Pancreas (tissue), 10 donors: ENCODE data around the gene AATK. TPM values are rescaled to one million over a fixed set of nuclear protein-coding genes. Genes with fewer than 3 reads are reported as not detected.

ENCODE experiments used
- ATAC-seq, 4 donors: fragments of 200-7000 bp; cut with Tn5 transposase; one replicate each; pipeline versions ENCODE4 v1.8.0 to v1.9.1; 2020; ENCODE audit warnings: mild to moderate bottlenecking in 4 of 4, moderate library complexity in 4 of 4
- DNase-seq, 6 donors: peaks; one replicate each; pipeline ENCODE4 v3.0.0-alpha.2; 2020
- FAIRE-seq: peaks from 2 replicates; lab custom pipeline; 2012; peaks lifted over from hg19 to GRCh38; lab: Jason Lieb, UNC
- H3K27ac ChIP-seq, 4 donors: fragments of 200-600 bp; sonication (generic); 1 replicate in 3 of 4; 2 replicates in 1 of 4; pipeline versions ENCODE4 v1.5.0 to v1.8.0; 2020
- H3K27me3 ChIP-seq, 4 donors: fragments of 200-600 bp; one replicate each; pipeline ENCODE4 v1.8.0; 2021
- H3K36me3 ChIP-seq, 3 donors: fragments of 200-600 bp; sonication (generic) in 1 of 3; one replicate each; pipeline versions ENCODE4 v1.5.0 to v1.8.0; 2020 to 2021
- H3K4me1 ChIP-seq, 3 donors: fragments of 200-600 bp; one replicate each; pipeline ENCODE4 v1.8.0; 2021
- H3K4me3 ChIP-seq, 4 donors: fragments of 200-600 bp; sonication (generic) in 2 of 4; one replicate each; pipeline versions ENCODE4 v1.5.0 to v1.8.0; 2020 to 2021
- H3K9me3 ChIP-seq, 4 donors: fragments of 200-600 bp; one replicate each; pipeline ENCODE4 v1.8.0; 2021
- CTCF ChIP-seq, 4 donors: fragments of 200-600 bp; sonication (generic) in 3 of 4; IDR thresholded peaks; one replicate each; pipeline versions ENCODE4 v1.5.0 to v1.8.0; 2021; ENCODE audit warnings: antibody characterized with exemption in 4 of 4
- WGBS, 2 donors: extraction: QIAGEN DNeasy Blood & Tissue Kit; methylation state at CpG; one replicate each; pipeline ENCODE4 v1.1.7; 2013; 5-methylcytosine and 5-hydroxymethylcytosine counted together
- intact Hi-C, 3 donors: fragments of 100-400 bp; cut with DNase I; formaldehyde crosslinking; loops; one replicate each; pipeline versions ENCODE4 v1.11.1 to v1.14.2; 2022
- microRNA-seq, 2 donors: library from miRNA; unstranded; fragments of <30 nt; microRNA quantifications; one replicate each; pipeline versions ENCODE4 to v1.1.0, GENCODE V29; 2019 to 2020
- polyA plus RNA-seq, 2 donors: library from polyadenylated mRNA; stranded (reverse); fragments of 200-250 nt; gene quantifications; one replicate each; pipeline ENCODE4 v1.2.3, GENCODE V29; 2013
- total RNA-seq, 6 donors: library from RNA; stranded (reverse); fragmentation: NEBNext Ultra II Directional in 4 of 6; extraction: Animal tissue kit (Norgen Biotek cat#: 25700) in 4 of 6; gene quantifications; one replicate each; pipeline versions ENCODE4 v1.2.1 to v1.2.4, GENCODE V29; 2021 to 2023
- donor health status: healthy with polysubstance abuse.
- donor health status: DM: no; HTN: no; CAD: no; lungs with moderate emphysema.
- donor health status: DM: no; HTN: no; CAD: no.
- donor health status: control.
- donor health status: control.
- donor health status: Bipolar disorder and iron deficiency.
- donor health status: DM: yes; HTN: yes; CAD: no.
- donor health status: DM: no; HTN: no; CAD: no.
- donor health status: DM: no; HTN: no; CAD: no.
- donor health status: DM: yes; HTN: yes; CAD: no.

The AATK gene
- total and polyA plus RNA-seq, 8 donors: 24.3 to 49.6 (median 30.1) TPM

- no peak for FAIRE-seq
- H3K27ac ChIP-seq: no peak overlapping the region
- no peak for TF ChIP-seq CTCF (IDR thresholded peaks at IDR 0.05)
- peaks cover 4 to 9% (median 6%) of the 10 kb centered on the region in 3 donors for H3K4me1 ChIP-seq
- no peaks in the 10 kb centered on the region for H3K9me3 ChIP-seq
- WGBS, 2 donors: 49 to 54% methylated on average over 21 to 23 of the region's 23 CpGs
- peak in 4 of 6 donors; percentile 59 to 78 (median 72) for DNase-seq
- H3K27me3 ChIP-seq: no peaks in the 10 kb centered on the region
- H3K36me3 ChIP-seq: no peaks in the 10 kb centered on the region
- no peak overlapping the region for H3K4me3 ChIP-seq
- peak; percentile 70 to 86 (median 84) for ATAC-seq
- intact Hi-C loops: no loop called here
Measured at GRCh38 chr17:81069135-81069645, 96.8 kb downstream of the AATK start.

GRCh38 chr17:81068411-81069134, 97.4 kb downstream of the AATK start:
- 73 to 79% methylated on average over 26 of the region's 26 CpGs for WGBS, 2 donors
- Histone ChIP-seq H3K9me3 (no peaks in the 10 kb centered on the region), H3K4me3 (no peak overlapping the region), H3K36me3 (no peaks in the 10 kb centered on the region), H3K4me1 (peaks cover 4 to 9% (median 6%) of the 10 kb centered on the region in 3 donors), H3K27me3 (no peaks in the 10 kb centered on the region), H3K27ac (no peak overlapping the region)
- DNase-seq (no peak), FAIRE-seq (no peak), ATAC-seq (peak in 3 of 4 donors; percentile 8 to 36 (median 11))
- no peak for TF ChIP-seq CTCF (IDR thresholded peaks at IDR 0.05)
- intact Hi-C loops: no loop called here

- Histone ChIP-seq H3K27me3 (no peaks in the 10 kb centered on the region), H3K4me1 (peaks cover 4 to 9% (median 6%) of the 10 kb centered on the region in 3 donors), H3K36me3 (no peaks in the 10 kb centered on the region), H3K4me3 (no peak overlapping the region), H3K9me3 (no peaks in the 10 kb centered on the region), H3K27ac (no peak overlapping the region)
- TF ChIP-seq CTCF (IDR thresholded peaks at IDR 0.05): no peak
- whole genome bisulfite sequencing, 2 donors: 86 to 87% methylated on average over 20 of the region's 20 CpGs
- DNase-seq (no peak), FAIRE-seq (no peak), ATAC-seq (no peak)
- intact Hi-C loops: no loop called here
Measured at GRCh38 chr17:81067391-81067811, 98.6 kb downstream of the AATK start.

Small RNAs within 50 kb of the gene (microRNA-seq; reads per million reads assigned to microRNA genes)
- 1.8 to 2.7 reads per million in 2 donors for gene MIR1250
- 0 reads per million in 2 donors for gene MIR3065
- gene MIR338: 0 reads per million in 2 donors
- gene MIR657: 0 reads per million in 2 donors

Other genes starting within 250 kb of the AATK start
- 10 to 100 TPM in 4 of 6 donors, 1 to 10 TPM in 2; 9.5 to 15.1 (median 12.4) TPM for gene CHMP6, start 174.4 kb downstream of the AATK start, total RNA-seq
- gene CHMP6, start 174.4 kb downstream of the AATK start, polyA plus RNA-seq: 10 to 100 TPM; 22.4 to 30.8 TPM
- 10 to 100 TPM in 3 of 6 donors, 1 to 10 TPM in 3; 4.7 to 13.2 (median 8.6) TPM for gene BAIAP2, start 131.1 kb downstream of the AATK start, total RNA-seq
- 10 to 100 TPM; 11.6 to 16.4 TPM for gene BAIAP2, start 131.1 kb downstream of the AATK start, polyA plus RNA-seq
- gene PVALEF, start 714 bp downstream of the AATK start, total RNA-seq: under 1 TPM in 4 of 6 donors, not detected in 2; 0.12 to 0.51 (median 0.27) TPM
- under 1 TPM; 0.11 to 0.12 TPM for gene PVALEF, start 714 bp downstream of the AATK start, polyA plus RNA-seq
- 1 to 10 TPM; 3.4 to 6.9 (median 4.1) TPM for gene CEP131, start 56.7 kb upstream of the AATK start, total RNA-seq
- gene CEP131, start 56.7 kb upstream of the AATK start, polyA plus RNA-seq: 10 to 100 TPM; 22.5 to 22.8 TPM
- gene TEPSIN, start 72.8 kb upstream of the AATK start, total RNA-seq: 10 to 100 TPM; 13.8 to 30.7 (median 16.1) TPM
- gene TEPSIN, start 72.8 kb upstream of the AATK start, polyA plus RNA-seq: 10 to 100 TPM; 54.4 to 98.5 TPM
- gene NDUFAF8, start 73.1 kb upstream of the AATK start, total RNA-seq: 10 to 100 TPM; 17.5 to 26.3 (median 20.0) TPM
- gene NDUFAF8, start 73.1 kb upstream of the AATK start, polyA plus RNA-seq: 10 to 100 TPM; 29.2 to 34.1 TPM
- gene SLC38A10, start 129.1 kb upstream of the AATK start, total RNA-seq: 100 to 1,000 TPM in 1 of 6 donors, 10 to 100 TPM in 5; 72.8 to 119 (median 95.7) TPM
- gene SLC38A10, start 129.1 kb upstream of the AATK start, polyA plus RNA-seq: 100 to 1,000 TPM; 138 to 190 TPM
- gene BAHCC1, start 229.2 kb upstream of the AATK start, total RNA-seq: 10 to 100 TPM in 2 of 6 donors, 1 to 10 TPM in 4; 8.0 to 11.5 (median 9.6) TPM
- gene BAHCC1, start 229.2 kb upstream of the AATK start, polyA plus RNA-seq: 10 to 100 TPM; 11.4 to 24.1 TPM